ENCODE results near the gene CCL22.
"Not testable (repeated sequence)": the region's sequence is repeated elsewhere in the genome, so short reads cannot be mapped to it uniquely, and the experiment has no call there.

Gene CCL22

DNA sequence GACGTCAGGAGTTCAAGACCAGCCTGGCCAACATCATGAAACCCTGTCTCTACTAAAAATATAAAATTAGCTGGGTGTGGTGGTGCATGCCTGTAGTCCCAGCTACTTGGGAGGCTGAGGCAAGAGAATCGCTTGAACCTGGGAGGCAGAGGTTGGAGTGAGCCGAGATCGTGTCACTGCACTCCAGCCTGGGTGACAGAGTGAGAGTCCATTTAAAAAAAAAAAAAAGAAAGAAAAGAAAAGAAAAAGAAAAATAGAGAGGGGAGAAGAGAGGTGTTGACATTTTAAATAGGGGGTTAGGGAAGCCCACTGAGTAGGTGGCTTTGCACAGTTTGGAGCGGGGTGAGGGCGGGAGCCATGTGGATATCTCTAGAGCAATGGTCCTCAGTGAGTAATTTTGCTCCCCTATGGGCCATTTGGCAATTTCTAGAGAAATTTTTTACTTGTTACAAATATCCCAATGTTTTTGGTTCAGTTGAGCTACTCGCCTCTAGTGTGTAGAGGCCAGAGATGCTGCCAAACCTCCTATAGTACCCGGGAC lies 16.4 kb downstream of the CCL22 start:
- not testable (repeated sequence) for H3K4me3 ChIP-seq (ENCODE audit: low read length in 2 of 2); H3K9ac ChIP-seq (ENCODE audit: low read depth in 1 of 2, low read length in 2 of 2); H3K27ac ChIP-seq (ENCODE audit: low read depth in 2 of 2, low read length in 2 of 2); H3K9me3 ChIP-seq (ENCODE audit: control insufficient read depth in 2 of 2, low read length in 2 of 2); H3K27me3 ChIP-seq (ENCODE audit: control insufficient read depth in 2 of 2, insufficient read depth in 2 of 2, low read length in 2 of 2); H3K36me3 ChIP-seq (ENCODE audit: control insufficient read depth in 2 of 2, insufficient read depth in 2 of 2, low read length in 2 of 2)
- H3K4me1 ChIP-seq (ENCODE audit: control insufficient read depth in 2 of 2, insufficient read depth in 2 of 2, low read length in 2 of 2) = peaks cover 15 to 18% of the 10 kb centered on the region in 2 donors

- no peaks in the 10 kb centered on the region for H3K27me3 ChIP-seq (ENCODE audit: control insufficient read depth in 2 of 2, insufficient read depth in 2 of 2, low read length in 2 of 2)
- H3K9me3 ChIP-seq (ENCODE audit: control insufficient read depth in 2 of 2, low read length in 2 of 2) = no peaks in the 10 kb centered on the region
- peaks cover 15 to 18% of the 10 kb centered on the region in 2 donors for H3K4me1 ChIP-seq (ENCODE audit: control insufficient read depth in 2 of 2, insufficient read depth in 2 of 2, low read length in 2 of 2)
- H3K4me3 ChIP-seq (ENCODE audit: low read length in 2 of 2) = no peak overlapping the region
- no peak overlapping the region for H3K27ac ChIP-seq (ENCODE audit: low read depth in 2 of 2, low read length in 2 of 2)
- H3K9ac ChIP-seq (ENCODE audit: low read depth in 1 of 2, low read length in 2 of 2) = no peak overlapping the region
- H3K36me3 ChIP-seq (ENCODE audit: control insufficient read depth in 2 of 2, insufficient read depth in 2 of 2, low read length in 2 of 2) = no peaks in the 10 kb centered on the region
Observed at GRCh38 chr16:57376313-57376818, 17.8 kb downstream of the CCL22 start.

DNA sequence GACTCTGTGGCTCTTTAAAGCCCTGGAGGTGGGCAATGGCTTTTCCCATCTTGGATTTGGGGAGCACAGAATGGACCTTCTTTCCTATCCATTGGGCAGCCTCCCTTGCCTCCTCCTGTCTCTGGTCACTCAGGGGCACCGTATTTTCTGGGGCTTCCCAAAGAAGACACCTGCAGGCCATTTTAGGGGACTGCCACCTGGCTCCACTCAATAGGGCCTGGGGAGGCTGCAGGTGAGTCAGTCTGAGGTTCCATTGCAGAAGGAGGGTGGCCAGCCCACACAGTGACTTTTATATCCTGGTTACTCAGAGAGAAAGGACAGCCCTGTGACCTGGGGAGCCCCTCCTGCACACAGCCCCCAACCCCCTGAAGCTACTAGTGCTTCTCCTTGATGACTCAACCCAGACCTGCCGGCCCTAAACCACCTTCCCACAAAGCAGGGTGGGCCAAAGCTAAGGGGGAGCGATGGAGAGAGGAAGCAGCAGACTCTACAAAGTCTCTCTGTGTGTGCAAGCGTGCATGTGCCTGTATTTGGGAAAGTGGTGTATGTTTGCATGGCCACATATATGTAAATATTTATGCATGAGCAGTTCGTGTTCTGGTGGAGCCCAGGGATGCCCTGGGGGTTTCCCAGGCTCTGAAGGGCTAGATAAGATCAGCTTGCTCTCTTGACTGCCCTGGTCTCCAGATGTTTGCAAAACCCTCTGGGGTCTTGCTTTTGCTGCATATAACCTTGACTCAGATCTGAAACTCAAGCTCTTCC lies 18.7 kb downstream of the CCL22 start:
- no peak overlapping the region for H3K9ac ChIP-seq (ENCODE audit: low read depth in 1 of 2, low read length in 2 of 2)

DNA sequence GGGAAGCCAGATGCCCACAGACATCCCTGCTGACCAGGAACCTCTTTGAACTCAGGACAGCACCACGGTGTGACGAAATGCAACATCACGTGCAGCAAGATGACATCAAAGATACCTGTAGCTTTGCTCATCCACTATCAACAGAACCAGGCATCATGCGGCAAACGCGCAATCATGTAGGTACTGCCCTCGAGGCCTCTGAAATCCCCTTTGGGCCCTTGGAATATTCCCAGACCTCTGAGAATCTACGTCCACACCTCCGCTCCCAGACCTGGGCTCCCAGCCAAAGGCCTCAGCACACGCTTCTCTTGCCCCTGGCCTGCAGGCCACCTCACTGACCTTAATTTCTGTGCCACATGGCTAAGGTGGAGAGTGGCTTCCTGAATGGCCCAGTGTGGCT lies 21.0 kb downstream of the CCL22 start:
- no peak overlapping the region for H3K9ac ChIP-seq (ENCODE audit: low read depth in 1 of 2, low read length in 2 of 2)

More for the DNA sequence above, 18.7 kb downstream of the CCL22 start:
- no peak overlapping the region for H3K4me3 ChIP-seq (ENCODE audit: low read length in 2 of 2)
- no peaks in the 10 kb centered on the region for H3K9me3 ChIP-seq (ENCODE audit: control insufficient read depth in 2 of 2, low read length in 2 of 2)
- H3K27ac ChIP-seq (ENCODE audit: low read depth in 2 of 2, low read length in 2 of 2) = no peak overlapping the region
- H3K36me3 ChIP-seq (ENCODE audit: control insufficient read depth in 2 of 2, insufficient read depth in 2 of 2, low read length in 2 of 2) = no peaks in the 10 kb centered on the region
- H3K4me1 ChIP-seq (ENCODE audit: control insufficient read depth in 2 of 2, insufficient read depth in 2 of 2, low read length in 2 of 2) = peaks cover 9 to 10% of the 10 kb centered on the region in 2 donors
- H3K27me3 ChIP-seq (ENCODE audit: control insufficient read depth in 2 of 2, insufficient read depth in 2 of 2, low read length in 2 of 2) = no peaks in the 10 kb centered on the region

DNA sequence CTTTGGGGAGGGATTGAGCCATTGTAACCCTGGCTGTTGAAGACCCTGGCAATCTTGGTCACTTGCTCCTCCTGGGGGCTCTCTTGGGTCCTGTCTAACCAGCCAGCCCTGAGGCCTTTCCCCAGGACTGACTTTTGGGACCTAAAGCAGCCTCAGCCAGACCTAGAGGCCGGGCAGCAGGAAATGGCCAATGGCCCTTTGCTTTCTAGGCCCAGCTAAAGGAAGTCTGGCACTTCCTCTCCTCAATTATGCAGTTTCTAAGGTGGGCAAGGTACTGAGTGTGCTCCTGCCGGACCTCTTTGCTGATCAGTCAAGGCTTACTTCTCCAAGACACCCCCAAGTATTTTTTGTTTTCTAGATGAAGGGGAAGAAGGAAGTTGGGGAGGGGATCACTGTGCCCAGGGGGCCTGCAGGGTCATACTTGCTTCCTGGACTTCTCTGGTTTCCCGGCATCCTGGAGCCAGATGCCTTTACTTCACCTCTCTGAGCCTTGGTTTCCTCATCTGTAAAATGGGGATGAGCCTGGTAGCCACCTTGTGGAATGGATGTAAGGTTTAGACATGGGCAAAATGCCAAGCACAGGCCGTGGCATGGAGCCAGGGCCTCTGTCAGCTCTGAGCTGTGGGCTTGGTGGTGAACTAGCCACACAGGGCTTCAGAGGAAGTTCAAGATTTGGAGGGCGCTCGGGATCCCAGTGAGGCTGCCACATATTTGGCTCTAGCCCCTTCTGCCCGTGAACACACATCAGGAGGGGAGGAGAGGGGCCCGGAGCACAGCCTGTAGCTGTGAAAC lies 22.3 kb downstream of the CCL22 start:
- Histone ChIP-seq H3K27ac (ENCODE audit: low read depth in 2 of 2, low read length in 2 of 2) (no peak overlapping the region), H3K4me1 (ENCODE audit: control insufficient read depth in 2 of 2, insufficient read depth in 2 of 2, low read length in 2 of 2) (peaks cover 12 to 14% of the 10 kb centered on the region in 2 donors), H3K9ac (ENCODE audit: low read depth in 1 of 2, low read length in 2 of 2) (no peak overlapping the region), H3K36me3 (ENCODE audit: control insufficient read depth in 2 of 2, insufficient read depth in 2 of 2, low read length in 2 of 2) (no peaks in the 10 kb centered on the region), H3K4me3 (ENCODE audit: low read length in 2 of 2) (no peak overlapping the region), H3K9me3 (ENCODE audit: control insufficient read depth in 2 of 2, low read length in 2 of 2) (no peaks in the 10 kb centered on the region), H3K27me3 (ENCODE audit: control insufficient read depth in 2 of 2, insufficient read depth in 2 of 2, low read length in 2 of 2) (no peaks in the 10 kb centered on the region)

More for the DNA sequence above, 21.0 kb downstream of the CCL22 start:
- H3K9me3 ChIP-seq (ENCODE audit: control insufficient read depth in 2 of 2, low read length in 2 of 2) = no peaks in the 10 kb centered on the region
- no peak overlapping the region for H3K27ac ChIP-seq (ENCODE audit: low read depth in 2 of 2, low read length in 2 of 2)
- H3K27me3 ChIP-seq (ENCODE audit: control insufficient read depth in 2 of 2, insufficient read depth in 2 of 2, low read length in 2 of 2) = no peaks in the 10 kb centered on the region
- no peaks in the 10 kb centered on the region for H3K36me3 ChIP-seq (ENCODE audit: control insufficient read depth in 2 of 2, insufficient read depth in 2 of 2, low read length in 2 of 2)
- H3K4me1 ChIP-seq (ENCODE audit: control insufficient read depth in 2 of 2, insufficient read depth in 2 of 2, low read length in 2 of 2) = peaks cover 10 to 12% of the 10 kb centered on the region in 2 donors
- H3K4me3 ChIP-seq (ENCODE audit: low read length in 2 of 2) = no peak overlapping the region

DNA sequence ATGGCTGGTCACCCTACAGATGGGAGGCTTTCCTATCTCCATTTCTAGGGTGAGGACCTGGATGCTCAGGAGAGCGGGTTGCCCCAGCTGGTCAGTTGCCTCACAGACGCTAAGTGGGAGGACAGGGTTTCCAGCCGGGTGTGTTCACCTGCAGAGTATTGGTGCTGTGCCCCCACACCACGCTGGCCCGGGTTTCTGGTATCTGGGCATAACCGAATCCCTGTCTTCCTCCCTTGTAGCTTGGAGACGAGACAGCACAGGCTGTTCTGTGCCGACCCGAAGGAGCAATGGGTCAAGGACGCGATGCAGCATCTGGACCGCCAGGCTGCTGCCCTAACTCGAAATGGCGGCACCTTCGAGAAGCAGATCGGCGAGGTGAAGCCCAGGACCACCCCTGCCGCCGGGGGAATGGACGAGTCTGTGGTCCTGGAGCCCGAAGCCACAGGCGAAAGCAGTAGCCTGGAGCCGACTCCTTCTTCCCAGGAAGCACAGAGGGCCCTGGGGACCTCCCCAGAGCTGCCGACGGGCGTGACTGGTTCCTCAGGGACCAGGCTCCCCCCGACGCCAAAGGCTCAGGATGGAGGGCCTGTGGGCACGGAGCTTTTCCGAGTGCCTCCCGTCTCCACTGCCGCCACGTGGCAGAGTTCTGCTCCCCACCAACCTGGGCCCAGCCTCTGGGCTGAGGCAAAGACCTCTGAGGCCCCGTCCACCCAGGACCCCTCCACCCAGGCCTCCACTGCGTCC lies 23.4 kb downstream of the CCL22 start:
- Histone ChIP-seq H3K27me3 (ENCODE audit: control insufficient read depth in 2 of 2, insufficient read depth in 2 of 2, low read length in 2 of 2) (no peaks in the 10 kb centered on the region), H3K27ac (ENCODE audit: low read depth in 2 of 2, low read length in 2 of 2) (no peak overlapping the region), H3K9me3 (ENCODE audit: control insufficient read depth in 2 of 2, low read length in 2 of 2) (no peaks in the 10 kb centered on the region), H3K4me3 (ENCODE audit: low read length in 2 of 2) (no peak overlapping the region), H3K4me1 (ENCODE audit: control insufficient read depth in 2 of 2, insufficient read depth in 2 of 2, low read length in 2 of 2) (peaks cover 12 to 16% of the 10 kb centered on the region in 2 donors), H3K36me3 (ENCODE audit: control insufficient read depth in 2 of 2, insufficient read depth in 2 of 2, low read length in 2 of 2) (no peaks in the 10 kb centered on the region), H3K9ac (ENCODE audit: low read depth in 1 of 2, low read length in 2 of 2) (no peak overlapping the region)

DNA sequence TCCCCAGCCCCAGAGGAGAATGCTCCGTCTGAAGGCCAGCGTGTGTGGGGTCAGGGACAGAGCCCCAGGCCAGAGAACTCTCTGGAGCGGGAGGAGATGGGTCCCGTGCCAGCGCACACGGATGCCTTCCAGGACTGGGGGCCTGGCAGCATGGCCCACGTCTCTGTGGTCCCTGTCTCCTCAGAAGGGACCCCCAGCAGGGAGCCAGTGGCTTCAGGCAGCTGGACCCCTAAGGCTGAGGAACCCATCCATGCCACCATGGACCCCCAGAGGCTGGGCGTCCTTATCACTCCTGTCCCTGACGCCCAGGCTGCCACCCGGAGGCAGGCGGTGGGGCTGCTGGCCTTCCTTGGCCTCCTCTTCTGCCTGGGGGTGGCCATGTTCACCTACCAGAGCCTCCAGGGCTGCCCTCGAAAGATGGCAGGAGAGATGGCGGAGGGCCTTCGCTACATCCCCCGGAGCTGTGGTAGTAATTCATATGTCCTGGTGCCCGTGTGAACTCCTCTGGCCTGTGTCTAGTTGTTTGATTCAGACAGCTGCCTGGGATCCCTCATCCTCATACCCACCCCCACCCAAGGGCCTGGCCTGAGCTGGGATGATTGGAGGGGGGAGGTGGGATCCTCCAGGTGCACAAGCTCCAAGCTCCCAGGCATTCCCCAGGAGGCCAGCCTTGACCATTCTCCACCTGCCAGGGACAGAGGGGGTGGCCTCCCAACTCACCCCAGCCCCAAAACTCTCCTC lies 24.1 kb downstream of the CCL22 start:
- Histone ChIP-seq H3K4me1 (ENCODE audit: control insufficient read depth in 2 of 2, insufficient read depth in 2 of 2, low read length in 2 of 2) (peaks cover 12 to 16% of the 10 kb centered on the region in 2 donors), H3K4me3 (ENCODE audit: low read length in 2 of 2) (no peak overlapping the region), H3K9ac (ENCODE audit: low read depth in 1 of 2, low read length in 2 of 2) (no peak overlapping the region), H3K9me3 (ENCODE audit: control insufficient read depth in 2 of 2, low read length in 2 of 2) (no peaks in the 10 kb centered on the region), H3K27me3 (ENCODE audit: control insufficient read depth in 2 of 2, insufficient read depth in 2 of 2, low read length in 2 of 2) (no peaks in the 10 kb centered on the region), H3K27ac (ENCODE audit: low read depth in 2 of 2, low read length in 2 of 2) (no peak overlapping the region), H3K36me3 (ENCODE audit: control insufficient read depth in 2 of 2, insufficient read depth in 2 of 2, low read length in 2 of 2) (no peaks in the 10 kb centered on the region)

DNA sequence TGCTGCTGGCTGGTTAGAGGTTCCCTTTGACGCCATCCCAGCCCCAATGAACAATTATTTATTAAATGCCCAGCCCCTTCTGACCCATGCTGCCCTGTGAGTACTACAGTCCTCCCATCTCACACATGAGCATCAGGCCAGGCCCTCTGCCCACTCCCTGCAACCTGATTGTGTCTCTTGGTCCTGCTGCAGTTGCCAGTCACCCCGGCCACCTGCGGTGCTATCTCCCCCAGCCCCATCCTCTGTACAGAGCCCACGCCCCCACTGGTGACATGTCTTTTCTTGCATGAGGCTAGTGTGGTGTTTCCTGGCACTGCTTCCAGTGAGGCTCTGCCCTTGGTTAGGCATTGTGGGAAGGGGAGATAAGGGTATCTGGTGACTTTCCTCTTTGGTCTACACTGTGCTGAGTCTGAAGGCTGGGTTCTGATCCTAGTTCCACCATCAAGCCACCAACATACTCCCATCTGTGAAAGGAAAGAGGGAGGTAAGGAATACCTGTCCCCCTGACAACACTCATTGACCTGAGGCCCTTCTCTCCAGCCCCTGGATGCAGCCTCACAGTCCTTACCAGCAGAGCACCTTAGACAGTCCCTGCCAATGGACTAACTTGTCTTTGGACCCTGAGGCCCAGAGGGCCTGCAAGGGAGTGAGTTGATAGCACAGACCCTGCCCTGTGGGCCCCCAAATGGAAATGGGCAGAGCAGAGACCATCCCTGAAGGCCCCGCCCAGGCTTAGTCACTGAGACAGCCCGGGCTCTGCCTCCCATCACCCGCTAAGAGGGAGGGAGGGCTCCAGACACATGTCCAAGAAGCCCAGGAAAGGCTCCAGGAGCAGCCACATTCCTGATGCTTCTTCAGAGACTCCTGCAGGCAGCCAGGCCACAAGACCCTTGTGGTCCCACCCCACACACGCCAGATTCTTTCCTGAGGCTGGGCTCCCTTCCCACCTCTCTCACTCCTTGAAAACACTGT lies 25.0 kb downstream of the CCL22 start:
- H3K4me1 ChIP-seq (ENCODE audit: control insufficient read depth in 2 of 2, insufficient read depth in 2 of 2, low read length in 2 of 2) = peaks cover 12 to 15% of the 10 kb centered on the region in 2 donors
- H3K27me3 ChIP-seq (ENCODE audit: control insufficient read depth in 2 of 2, insufficient read depth in 2 of 2, low read length in 2 of 2) = no peaks in the 10 kb centered on the region
- H3K9me3 ChIP-seq (ENCODE audit: control insufficient read depth in 2 of 2, low read length in 2 of 2) = no peaks in the 10 kb centered on the region
- H3K27ac ChIP-seq (ENCODE audit: low read depth in 2 of 2, low read length in 2 of 2) = no peak overlapping the region
- H3K36me3 ChIP-seq (ENCODE audit: control insufficient read depth in 2 of 2, insufficient read depth in 2 of 2, low read length in 2 of 2) = no peaks in the 10 kb centered on the region
- no peak overlapping the region for H3K4me3 ChIP-seq (ENCODE audit: low read length in 2 of 2)
- peak overlapping the region in 1 of 2 donors; percentile 14 for H3K9ac ChIP-seq (ENCODE audit: low read depth in 1 of 2, low read length in 2 of 2)
